HG03571 (cell line): ENCODE measurements around the gene TMEM178A.
"Not testable (repeated sequence)": the region's sequence is repeated elsewhere in the genome, so short reads cannot be mapped to it uniquely, and the experiment has no call there.

Experiments
- ATAC-seq: cut with Tn5 transposase; IDR thresholded peaks from one replicate; pipeline ENCODE4 v1.9.1; 2021; ENCODE audit not compliant: unreplicated experiment

TMEM178A gene

GRCh38 chr2:39665811-39666490 is at the start of gene TMEM178A:
TSS of gene TMEM178A (plus strand) at chr2:39665917. CDS start at chr2:39665975, 58 bp downstream.
- ATAC-seq: no peak

GRCh38 chr2:39618236-39618635 is 47.5 kb upstream of the TMEM178A start:
- no peak for ATAC-seq

- ATAC-seq: no peak
Measured at GRCh38 chr2:39618736-39619135, 47.0 kb upstream of the TMEM178A start.

- ATAC-seq: no peak
Measured at GRCh38 chr2:39620067-39620466, 45.6 kb upstream of the TMEM178A start.

- ATAC-seq: no peak
Measured at GRCh38 chr2:39621596-39621995, 44.1 kb upstream of the TMEM178A start.

GRCh38 chr2:39622860-39623259 is 42.9 kb upstream of the TMEM178A start:
- no peak for ATAC-seq

GRCh38 chr2:39623917-39624316 is 41.8 kb upstream of the TMEM178A start:
- ATAC-seq: no peak

- ATAC-seq: no peak
Measured at GRCh38 chr2:39625193-39625926, 40.4 kb upstream of the TMEM178A start.

- no peak for ATAC-seq
Measured at GRCh38 chr2:39625927-39626270, 39.8 kb upstream of the TMEM178A start.

GRCh38 chr2:39628346-39628745 is 37.4 kb upstream of the TMEM178A start:
- ATAC-seq: not testable (repeated sequence)

GRCh38 chr2:39629646-39630045 is 36.1 kb upstream of the TMEM178A start:
- ATAC-seq: no peak

GRCh38 chr2:39631256-39631655 is 34.5 kb upstream of the TMEM178A start:
- ATAC-seq: no peak

GRCh38 chr2:39631718-39632117 is 34.0 kb upstream of the TMEM178A start:
- no peak for ATAC-seq

GRCh38 chr2:39632876-39633275 is 32.8 kb upstream of the TMEM178A start:
- ATAC-seq: no peak

- ATAC-seq: no peak
Measured at GRCh38 chr2:39636306-39636705, 29.4 kb upstream of the TMEM178A start.

GRCh38 chr2:39638581-39638980 is 27.1 kb upstream of the TMEM178A start:
- no peak for ATAC-seq

GRCh38 chr2:39640107-39640506 is 25.6 kb upstream of the TMEM178A start:
- ATAC-seq: no peak

- ATAC-seq: no peak
Measured at GRCh38 chr2:39640681-39641080, 25.0 kb upstream of the TMEM178A start.

- ATAC-seq: no peak
Measured at GRCh38 chr2:39641635-39642034, 24.1 kb upstream of the TMEM178A start.

- ATAC-seq: no peak
Measured at GRCh38 chr2:39642051-39642718, 23.5 kb upstream of the TMEM178A start.

GRCh38 chr2:39645826-39646225 is 19.9 kb upstream of the TMEM178A start:
- no peak for ATAC-seq

- ATAC-seq: no peak
Measured at GRCh38 chr2:39646267-39646666, 19.4 kb upstream of the TMEM178A start.
